ENCODE measurements around the gene PRELID1. TPM values are rescaled to one million over a fixed set of nuclear protein-coding genes. Genes with fewer than 3 reads are reported as not detected.
A peak's percentile ranks its signal among the peaks of the same experiment; 100 is the strongest.

Gene PRELID1
- total RNA-seq, 1 experiment from 2014 or later: 201 TPM

DNA sequence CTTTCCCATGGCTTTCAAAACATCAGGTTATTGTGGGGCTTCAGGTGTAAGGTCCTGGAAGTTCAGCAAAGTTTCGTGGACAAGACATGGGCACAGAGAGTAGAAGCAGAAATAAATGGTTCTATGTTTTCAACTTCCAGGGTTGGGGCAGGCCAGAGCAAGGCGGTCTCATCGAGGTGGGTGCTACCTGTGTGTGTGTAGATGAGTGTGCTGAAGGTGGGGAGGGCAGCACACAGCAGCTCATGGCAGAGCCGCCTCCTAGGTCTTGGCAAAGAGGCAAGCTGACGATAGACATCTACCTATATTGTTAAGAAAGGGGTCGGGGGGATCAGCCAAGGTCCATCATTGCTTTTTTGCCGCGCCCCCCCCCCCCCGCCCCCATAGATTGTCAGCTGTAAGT is 3.9 kb upstream of the PRELID1 start:
- no TSS peak for BruUV-seq (replicated peaks)
- Mint-ChIP-seq H3K9me3 (ENCODE audit: unreplicated experiment) (no peaks in the 10 kb centered on the region), H3K4me1 (ENCODE audit: low read depth, unreplicated experiment) (peaks cover 21% of the 10 kb centered on the region), H3K27ac (ENCODE audit: unreplicated experiment) (peak overlapping the region; percentile 32), H3K27me3 (ENCODE audit: insufficient read depth, unreplicated experiment) (no peaks in the 10 kb centered on the region), H3K4me3 (ENCODE audit: unreplicated experiment) (no peak overlapping the region), H3K36me3 (ENCODE audit: insufficient read depth, unreplicated experiment) (peaks cover 66% of the 10 kb centered on the region)
- no peaks in the 10 kb centered on the region for H3K27me3 ChIP-seq (replicated peaks; ENCODE audit: control insufficient read depth, insufficient read depth, low read length)
- intact Hi-C loops (cut with micrococcal nuclease; ENCODE audit: unreplicated experiment): no loop called here
- no peak for DNase-seq
- H3K4me1 ChIP-seq: peaks cover 26% of the 10 kb centered on the region
- no peak overlapping the region for H3K4me3 ChIP-seq (ENCODE audit: low read depth, low read length)
- TF ChIP-seq, protein P1, sequence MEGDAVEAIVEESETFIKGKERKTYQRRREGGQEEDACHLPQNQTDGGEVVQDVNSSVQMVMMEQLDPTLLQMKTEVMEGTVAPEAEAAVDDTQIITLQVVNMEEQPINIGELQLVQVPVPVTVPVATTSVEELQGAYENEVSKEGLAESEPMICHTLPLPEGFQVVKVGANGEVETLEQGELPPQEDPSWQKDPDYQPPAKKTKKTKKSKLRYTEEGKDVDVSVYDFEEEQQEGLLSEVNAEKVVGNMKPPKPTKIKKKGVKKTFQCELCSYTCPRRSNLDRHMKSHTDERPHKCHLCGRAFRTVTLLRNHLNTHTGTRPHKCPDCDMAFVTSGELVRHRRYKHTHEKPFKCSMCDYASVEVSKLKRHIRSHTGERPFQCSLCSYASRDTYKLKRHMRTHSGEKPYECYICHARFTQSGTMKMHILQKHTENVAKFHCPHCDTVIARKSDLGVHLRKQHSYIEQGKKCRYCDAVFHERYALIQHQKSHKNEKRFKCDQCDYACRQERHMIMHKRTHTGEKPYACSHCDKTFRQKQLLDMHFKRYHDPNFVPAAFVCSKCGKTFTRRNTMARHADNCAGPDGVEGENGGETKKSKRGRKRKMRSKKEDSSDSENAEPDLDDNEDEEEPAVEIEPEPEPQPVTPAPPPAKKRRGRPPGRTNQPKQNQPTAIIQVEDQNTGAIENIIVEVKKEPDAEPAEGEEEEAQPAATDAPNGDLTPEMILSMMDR (IDR thresholded peaks at IDR 0.05; ENCODE audit: insufficient read depth in 1 of 2, low read depth in 1 of 2, low read length in 1 of 2, severe bottlenecking in 1 of 2, unreplicated experiment in 1 of 2): no peak
- H3K36me3 ChIP-seq (ENCODE audit: control insufficient read depth, insufficient read depth, low read length): peaks cover 8% of the 10 kb centered on the region
- POLR2A ChIA-PET: interaction anchor here (0.6 kb wide), 1 partner anchor 16 kb away, joined by 8 read pairs; no protein-coding TSS in a partner anchor
- CTCF ChIA-PET: interaction anchor here (0.6 kb wide), 2 partner anchors 38 to 273 kb away, joined by 4 to 7 read pairs; no protein-coding TSS in a partner anchor
- H3K9me3 ChIP-seq: no peaks in the 10 kb centered on the region

DNA sequence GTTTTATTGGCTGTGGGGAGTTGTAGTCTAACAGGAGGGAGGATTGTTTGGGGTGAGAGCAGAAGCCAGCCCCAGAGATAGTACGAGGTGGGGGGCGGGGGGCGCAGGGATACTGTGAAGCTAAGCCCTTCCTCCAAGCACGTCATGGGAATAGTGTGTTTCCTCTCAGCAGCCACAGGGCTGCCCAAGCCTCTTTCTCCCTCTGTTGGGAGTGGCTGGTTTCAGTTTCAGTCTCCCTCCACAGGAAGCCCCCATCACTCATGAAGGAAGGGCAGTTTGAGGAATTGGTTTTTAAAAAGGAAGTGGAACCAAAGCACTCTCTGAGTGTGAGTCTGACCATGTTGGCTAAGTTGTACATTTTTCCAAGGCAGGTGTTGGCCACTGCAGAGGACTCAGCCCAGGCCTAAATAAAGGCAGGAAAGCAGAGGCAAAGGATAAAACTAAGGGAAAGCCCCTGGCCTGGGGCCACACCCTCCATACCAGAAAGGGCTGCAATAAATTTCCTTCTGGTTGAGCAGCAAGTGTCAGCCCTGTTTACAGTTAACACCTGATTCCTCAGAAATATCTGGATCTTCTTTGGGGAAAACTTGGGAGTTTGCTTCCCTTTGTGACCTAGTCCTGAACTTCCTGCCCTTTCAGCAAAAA is 3.2 kb upstream of the PRELID1 start:
- POLR2A ChIA-PET: interaction anchor here (0.6 kb wide), 1 partner anchor 16 kb away, joined by 8 read pairs; no protein-coding TSS in a partner anchor
- intact Hi-C loops (cut with micrococcal nuclease; ENCODE audit: unreplicated experiment): no loop called here
- TF ChIP-seq, protein P1 (IDR thresholded peaks at IDR 0.05; ENCODE audit: insufficient read depth in 1 of 2, low read depth in 1 of 2, low read length in 1 of 2, severe bottlenecking in 1 of 2, unreplicated experiment in 1 of 2): no peak
- Mint-ChIP-seq H3K4me1 (ENCODE audit: low read depth, unreplicated experiment) (peaks cover 21% of the 10 kb centered on the region), H3K27me3 (ENCODE audit: insufficient read depth, unreplicated experiment) (no peaks in the 10 kb centered on the region), H3K4me3 (ENCODE audit: unreplicated experiment) (no peak overlapping the region), H3K9me3 (ENCODE audit: unreplicated experiment) (no peaks in the 10 kb centered on the region), H3K36me3 (ENCODE audit: insufficient read depth, unreplicated experiment) (peaks cover 70% of the 10 kb centered on the region), H3K27ac (ENCODE audit: unreplicated experiment) (peak overlapping the region; percentile 32)
- no peaks in the 10 kb centered on the region for H3K9me3 ChIP-seq
- no peaks in the 10 kb centered on the region for H3K27me3 ChIP-seq (replicated peaks; ENCODE audit: control insufficient read depth, insufficient read depth, low read length)
- no peak overlapping the region for H3K4me3 ChIP-seq (ENCODE audit: low read depth, low read length)
- CTCF ChIA-PET: interaction anchor here (0.6 to 2.2 kb wide), 3 partner anchors 10 to 273 kb away, joined by 4 to 11 read pairs (median 7); no protein-coding TSS in a partner anchor
- DNase-seq: no peak
- peaks cover 5% of the 10 kb centered on the region for H3K36me3 ChIP-seq (ENCODE audit: control insufficient read depth, insufficient read depth, low read length)
- BruUV-seq (replicated peaks): no TSS peak
- H3K4me1 ChIP-seq: peaks cover 29% of the 10 kb centered on the region

DNA sequence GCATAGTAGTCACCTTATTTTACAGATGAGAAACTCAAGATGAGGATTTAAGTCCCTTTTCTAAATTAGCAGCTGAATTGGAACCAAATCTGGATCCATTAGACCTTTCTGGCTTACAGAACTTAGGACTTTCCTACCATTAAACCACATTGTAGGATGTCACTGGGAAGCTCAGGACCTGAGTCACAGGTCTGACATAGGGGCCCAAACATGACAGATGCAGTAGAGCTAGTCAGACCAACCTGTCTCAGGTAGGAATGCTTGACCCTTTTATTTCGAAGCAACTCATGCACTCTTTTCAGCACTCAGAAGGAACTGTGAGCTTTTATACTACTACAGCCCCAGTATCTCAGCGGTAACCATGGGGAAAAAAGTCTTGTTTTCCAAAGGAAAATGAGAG is 2.6 kb upstream of the PRELID1 start:
- Mint-ChIP-seq H3K36me3 (ENCODE audit: insufficient read depth, unreplicated experiment) (peaks cover 70% of the 10 kb centered on the region), H3K4me1 (ENCODE audit: low read depth, unreplicated experiment) (peaks cover 21% of the 10 kb centered on the region), H3K27ac (ENCODE audit: unreplicated experiment) (no peak overlapping the region), H3K4me3 (ENCODE audit: unreplicated experiment) (no peak overlapping the region), H3K27me3 (ENCODE audit: insufficient read depth, unreplicated experiment) (no peaks in the 10 kb centered on the region), H3K9me3 (ENCODE audit: unreplicated experiment) (no peaks in the 10 kb centered on the region)
- no peak for DNase-seq
- no peaks in the 10 kb centered on the region for H3K27me3 ChIP-seq (replicated peaks; ENCODE audit: control insufficient read depth, insufficient read depth, low read length)
- ChIA-PET POLR2A (interaction anchor here (0.6 kb wide), 1 partner anchor 28 kb away, joined by 4 read pairs; no protein-coding TSS in a partner anchor), CTCF (interaction anchor here (2.2 kb wide), 1 partner anchor 9 kb away, joined by 11 read pairs; no protein-coding TSS in a partner anchor)
- peaks cover 7% of the 10 kb centered on the region for H3K36me3 ChIP-seq (ENCODE audit: control insufficient read depth, insufficient read depth, low read length)
- peaks cover 29% of the 10 kb centered on the region for H3K4me1 ChIP-seq
- no peak overlapping the region for H3K4me3 ChIP-seq (ENCODE audit: low read depth, low read length)
- no peaks in the 10 kb centered on the region for H3K9me3 ChIP-seq
- TF ChIP-seq, protein P1 (IDR thresholded peaks at IDR 0.05; ENCODE audit: insufficient read depth in 1 of 2, low read depth in 1 of 2, low read length in 1 of 2, severe bottlenecking in 1 of 2, unreplicated experiment in 1 of 2): no peak
- no TSS peak for BruUV-seq (replicated peaks)
- intact Hi-C loops (cut with micrococcal nuclease; ENCODE audit: unreplicated experiment): no loop called here

Measured in Caco-2 (cell line).